GM10248 (cell line): Measurements from ENCODE around the gene CATSPERD.
"Not testable (repeated sequence)": the region's sequence is repeated elsewhere in the genome, so short reads cannot be mapped to it uniquely, and the experiment has no call there.

ENCODE experiments used
- CTCF ChIA-PET: fragments of 300-600 bp; sonication (Branson Sonifier 250); formaldehyde crosslinking; extraction: SDS; loops from one replicate; lab custom pipeline; 2021; ENCODE audit warnings: antibody characterized with exemption; lab: Yijun Ruan, JAX
- POLR2A ChIA-PET: fragments of 350-650 bp; sonication (Branson Sonifier 250); formaldehyde crosslinking; extraction: SDS; loops from one replicate; lab custom pipeline; 2020; ENCODE audit warnings: antibody characterized with exemption; lab: Yijun Ruan, JAX
- DNase-seq: peaks from one replicate; pipeline ENCODE4 v3.0.0; 2012; ENCODE audit errors: extremely low spot score
- CTCF ChIP-seq: IDR thresholded peaks from 2 replicates; pipeline ENCODE4 v1.5.1; 2012; ENCODE audit warnings: mild to moderate bottlenecking, low read depth; ENCODE audit errors: extremely low read depth, missing control alignments, control extremely low read depth

Gene CATSPERD

DNA sequence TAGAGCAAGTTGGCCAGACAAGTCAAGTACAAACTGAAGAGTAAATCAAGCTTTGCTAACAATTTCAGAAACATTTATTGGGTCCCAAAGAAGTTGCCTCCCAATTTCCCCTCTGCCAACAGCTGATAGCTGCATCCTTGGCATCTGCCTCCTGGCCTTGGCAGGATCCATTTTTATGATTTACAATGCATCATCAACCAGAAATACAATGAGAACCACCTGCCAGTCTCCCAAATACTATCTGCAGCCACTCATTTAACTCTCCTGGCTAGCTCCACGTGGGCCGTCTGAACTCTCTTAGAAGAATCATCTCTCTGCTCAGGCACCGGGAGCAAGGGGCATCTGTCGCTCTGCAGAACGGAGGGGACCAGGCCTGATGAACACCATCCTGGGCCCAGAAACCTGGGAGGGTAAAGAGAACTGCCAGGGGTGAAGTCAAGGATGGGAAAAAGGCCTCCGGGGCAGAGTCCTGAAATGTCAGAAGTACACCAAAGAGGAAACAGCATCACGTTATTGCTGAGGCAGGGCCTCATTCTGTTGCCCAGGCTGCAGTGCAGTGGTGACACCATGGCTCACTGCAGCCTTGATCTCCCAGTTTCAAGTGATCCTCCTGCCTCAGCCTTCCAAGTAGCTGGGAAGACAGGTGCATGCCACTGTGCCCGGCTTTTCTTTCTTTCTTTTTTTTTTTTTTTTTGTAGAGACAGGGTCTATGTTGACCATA is 3.1 kb upstream of the CATSPERD start:
- DNase-seq, result no peak
- TF ChIP-seq CTCF, result no peak
- ChIA-PET CTCF (interaction anchor here (0.9 to 6.5 kb wide), 5 partner anchors 8 to 87 kb away, joined by 3 to 79 read pairs (median 3); partner anchors contain the start of gene RPL36), POLR2A (interaction anchor here (0.7 to 1.8 kb wide), 3 partner anchors 9 to 573 kb away, joined by 3 to 8 read pairs (median 4); partner anchors contain the start of gene RPL36)

GRCh38 chr19:5718037-5718578 is 2.3 kb upstream of the CATSPERD start:
- CTCF ChIA-PET, result interaction anchor here (0.9 to 6.5 kb wide), 6 partner anchors 9 to 86 kb away, joined by 3 to 79 read pairs (median 3); partner anchors contain the start of gene RPL36
- POLR2A ChIA-PET, result interaction anchor here (0.6 to 1.8 kb wide), 8 partner anchors 8 to 834 kb away, joined by 3 to 8 read pairs (median 4); partner anchors contain the start of gene RPL36
- no peak for TF ChIP-seq CTCF
- DNase-seq, result no peak

DNA sequence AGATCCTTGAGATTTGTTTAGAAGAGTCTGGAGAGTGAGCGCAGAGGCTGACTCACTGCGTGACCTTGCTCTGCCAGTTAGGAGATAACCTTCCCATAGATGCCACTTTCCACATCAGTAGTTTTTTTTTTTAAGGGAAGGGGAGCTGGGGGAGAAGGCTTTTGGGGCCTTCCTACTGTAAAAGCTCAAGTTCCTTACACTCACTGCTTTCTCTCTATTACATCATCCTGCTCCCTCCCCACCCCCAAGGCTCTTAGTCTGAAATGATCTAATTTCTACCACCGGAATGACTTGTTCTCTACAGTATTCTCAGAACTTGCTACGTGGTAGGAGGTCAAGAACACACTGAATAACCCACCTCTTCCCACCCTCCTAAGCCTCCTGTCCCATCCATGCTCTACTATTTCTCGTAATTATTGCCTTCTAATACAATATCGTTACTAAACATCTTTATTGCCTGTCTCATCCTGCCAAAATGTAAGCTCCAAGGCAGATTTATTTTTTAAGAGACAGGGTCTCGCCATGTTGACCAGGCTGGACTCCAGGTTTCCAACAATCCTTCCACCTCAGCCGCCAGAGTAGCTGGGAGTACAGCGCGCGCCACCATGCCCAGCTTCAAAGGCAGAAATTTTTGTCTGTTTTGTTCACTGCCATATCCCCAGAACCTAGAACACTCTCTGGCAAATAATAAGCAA is 1.7 kb upstream of the CATSPERD start:
- TF ChIP-seq CTCF, result no peak
- CTCF ChIA-PET, result interaction anchor here (0.9 to 6.5 kb wide), 6 partner anchors 9 to 303 kb away, joined by 3 to 79 read pairs (median 3); partner anchors contain the start of gene RPL36
- POLR2A ChIA-PET, result interaction anchor here (0.6 to 1.8 kb wide), 7 partner anchors 9 to 833 kb away, joined by 3 to 8 read pairs (median 5); partner anchors contain the start of gene RPL36
- peak; percentile 64 for DNase-seq

GRCh38 chr19:5719274-5719960 is 1.0 kb upstream of the CATSPERD start:
- ChIA-PET POLR2A (interaction anchor here (1.1 to 1.8 kb wide), 4 partner anchors 10 to 30 kb away, joined by 3 to 9 read pairs (median 6); partner anchors contain the start of gene RPL36), CTCF (interaction anchor here (1.3 to 6.5 kb wide), 4 partner anchors 24 to 302 kb away, joined by 3 to 79 read pairs (median 4); partner anchors contain the start of genes PRR22 and RPL36)
- no peak for DNase-seq
- no peak for TF ChIP-seq CTCF

DNA sequence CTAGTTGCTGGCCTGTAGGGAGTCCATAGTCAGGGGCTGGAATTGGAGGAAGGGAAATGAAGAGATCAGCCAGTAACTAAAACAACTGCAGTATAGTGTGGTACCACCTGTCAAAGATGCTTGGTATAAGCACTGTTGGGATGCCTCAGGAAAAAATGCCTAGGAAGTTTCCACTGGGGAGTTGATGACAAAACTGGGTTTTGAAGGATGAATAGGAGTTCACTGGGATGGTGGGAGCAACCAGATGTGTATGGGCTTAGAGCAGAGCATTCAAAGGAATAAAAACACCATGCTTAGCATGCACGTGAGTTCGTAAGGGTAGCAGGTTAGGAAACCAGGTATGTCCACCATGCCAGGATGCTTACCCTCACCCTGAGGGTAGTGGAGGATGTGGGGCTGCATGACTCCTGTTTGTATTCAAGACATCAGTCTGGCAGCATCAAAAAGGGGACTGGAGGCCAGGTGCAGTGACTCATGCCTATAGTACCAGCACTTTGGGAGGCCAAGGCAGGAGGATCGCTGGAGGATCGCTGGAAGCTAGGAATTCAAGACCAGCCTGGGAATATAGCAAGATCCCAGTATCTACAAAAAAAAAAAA is 7.1 kb downstream of the CATSPERD start:
- ChIA-PET POLR2A (no interaction called here), CTCF (interaction anchor here (0.8 kb wide), 1 partner anchor 40 kb away, joined by 3 read pairs; no protein-coding TSS in a partner anchor)

GRCh38 chr19:5733172-5733571 is 12.7 kb downstream of the CATSPERD start:
- POLR2A ChIA-PET, DNase-seq: not testable (repeated sequence)
- CTCF ChIA-PET, result interaction anchor here (1.1 kb wide), 1 partner anchor 16 kb away, joined by 3 read pairs; no protein-coding TSS in a partner anchor

More for the DNA sequence above, 7.1 kb downstream of the CATSPERD start:
- DNase-seq, result no peak
- TF ChIP-seq CTCF, result no peak
